ENCODE measurements around the gene GRAMD4.

GRAMD4 gene, protein sequence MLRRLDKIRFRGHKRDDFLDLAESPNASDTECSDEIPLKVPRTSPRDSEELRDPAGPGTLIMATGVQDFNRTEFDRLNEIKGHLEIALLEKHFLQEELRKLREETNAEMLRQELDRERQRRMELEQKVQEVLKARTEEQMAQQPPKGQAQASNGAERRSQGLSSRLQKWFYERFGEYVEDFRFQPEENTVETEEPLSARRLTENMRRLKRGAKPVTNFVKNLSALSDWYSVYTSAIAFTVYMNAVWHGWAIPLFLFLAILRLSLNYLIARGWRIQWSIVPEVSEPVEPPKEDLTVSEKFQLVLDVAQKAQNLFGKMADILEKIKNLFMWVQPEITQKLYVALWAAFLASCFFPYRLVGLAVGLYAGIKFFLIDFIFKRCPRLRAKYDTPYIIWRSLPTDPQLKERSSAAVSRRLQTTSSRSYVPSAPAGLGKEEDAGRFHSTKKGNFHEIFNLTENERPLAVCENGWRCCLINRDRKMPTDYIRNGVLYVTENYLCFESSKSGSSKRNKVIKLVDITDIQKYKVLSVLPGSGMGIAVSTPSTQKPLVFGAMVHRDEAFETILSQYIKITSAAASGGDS

DNA sequence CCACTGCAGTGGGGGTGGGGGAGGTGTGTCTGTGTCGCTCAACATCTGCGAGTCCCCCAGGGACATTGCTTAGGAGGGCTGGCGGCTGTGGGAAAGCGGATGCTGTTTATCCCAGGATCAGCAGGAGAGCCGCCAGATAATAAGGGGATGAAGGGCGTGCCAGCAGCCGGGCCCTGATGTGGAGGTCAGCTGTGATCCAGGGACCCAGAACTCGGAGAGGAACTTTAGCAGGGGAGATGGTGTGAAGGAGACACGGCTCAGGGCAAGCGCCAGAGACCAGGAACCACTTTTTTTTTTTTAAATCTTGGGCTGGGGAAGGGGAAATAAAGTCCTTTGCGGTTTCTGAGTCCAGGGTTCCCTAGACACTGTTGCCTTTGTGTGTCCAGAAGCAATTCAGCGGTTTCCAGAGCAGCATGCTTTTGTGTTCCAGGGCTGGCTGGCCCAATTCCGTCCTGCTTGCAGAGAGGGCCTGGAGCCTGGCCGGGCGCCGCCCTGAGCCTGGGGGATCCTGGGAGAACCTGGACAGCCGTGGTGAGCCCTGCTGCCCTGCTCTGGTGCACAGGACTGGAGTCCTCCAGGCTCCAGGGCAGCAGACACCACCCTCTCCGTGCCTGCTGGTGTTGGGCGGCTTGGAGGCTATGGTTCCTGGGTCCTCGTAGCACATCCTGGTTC lies at the start of gene GRAMD4:
TSS of gene GRAMD4 (plus strand) at position 557 of the 672 bp plus-strand sequence. CDS start 6,414 bp downstream, outside the sequence.
- peak within 1 kb of the TSS; percentile 86 to 100 (median 96) for H3K4me2 ChIP-seq
- peaks cover 0 to 5% (median 0%) of the 10 kb centered on the region in 11 experiments; a peak in 5 of 22 replicates for H3K9me3 ChIP-seq (replicated peaks in 1 of 11)
- H3K36me3 ChIP-seq = no peaks in the 10 kb centered on the region
- H3K9ac ChIP-seq = peak within 1 kb of the TSS; percentile 43 to 85 (median 79); a peak in 19 of 22 replicates
- H3K4me1 ChIP-seq = peaks cover 79 to 81% (median 81%) of the 10 kb centered on the region in 10 experiments
- peaks cover 0 to 28% (median 0%) of the 10 kb centered on the region in 11 experiments; a peak in 8 of 22 replicates for H3K27me3 ChIP-seq
- peak within 1 kb of the TSS in 9 of 10 experiments; percentile 28 to 59 (median 54); a peak in 14 of 20 replicates for H3K4me3 ChIP-seq
- TF ChIP-seq Cebpa-rat (IDR thresholded peaks at IDR 0.05) = no peak
- H4K20me1 ChIP-seq = peaks cover 0 to 65% (median 23%) of the 10 kb centered on the region in 11 experiments; a peak in 12 of 22 replicates
- H3K27ac ChIP-seq = peak within 1 kb of the TSS in 9 of 11 experiments; percentile 49 to 94 (median 86); a peak in 19 of 22 replicates

DNA sequence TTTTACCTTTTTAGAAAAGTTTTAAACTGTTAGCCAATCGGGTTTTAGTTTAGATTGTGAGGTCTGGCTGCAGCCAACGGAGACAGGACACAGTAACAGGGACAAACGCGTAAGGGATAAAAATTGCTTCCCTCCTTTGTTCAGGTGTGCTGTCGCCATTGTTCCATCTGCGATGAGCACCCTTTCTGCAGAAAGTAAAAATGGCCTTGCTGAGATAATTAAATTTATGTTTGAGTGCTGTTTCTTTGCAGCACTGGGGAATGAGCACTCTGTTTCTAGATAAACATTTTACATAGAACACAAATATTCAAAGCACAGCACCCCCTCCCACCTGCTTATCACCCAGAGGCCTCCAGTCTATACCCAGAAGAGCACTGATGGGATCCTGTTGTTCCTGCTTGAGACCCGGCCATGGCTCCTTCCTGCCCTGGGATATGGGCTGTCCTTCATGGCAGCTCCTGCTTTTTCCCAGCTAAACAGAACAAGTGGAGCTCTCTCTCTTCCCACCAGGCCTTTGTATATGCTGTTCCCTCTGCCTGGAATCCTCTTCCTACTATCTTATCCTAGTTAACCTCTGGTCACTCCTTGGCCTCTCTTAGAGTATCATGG lies 48.4 kb upstream of the GRAMD4 start:
- TF ChIP-seq Cebpa-rat (IDR thresholded peaks at IDR 0.05) = no peak
- Histone ChIP-seq H3K9me3 (replicated peaks in 1 of 11) (peaks cover 18 to 31% (median 26%) of the 10 kb centered on the region in 11 experiments), H4K20me1 (0 out of 22 replicates have a peak, but pooled peaks cover 0 to 6% (median 0%) of the 10 kb centered on the region in 11 experiments), H3K4me2 (no peak overlapping the region), H3K27ac (no peak overlapping the region), H3K4me1 (peaks cover 19 to 56% (median 42%) of the 10 kb centered on the region in 10 experiments), H3K9ac (no peak overlapping the region), H3K27me3 (no peaks in the 10 kb centered on the region), H3K36me3 (0 out of 22 replicates have a peak, but pooled peaks cover 0 to 4% (median 0%) of the 10 kb centered on the region in 11 experiments), H3K4me3 (no peak overlapping the region)

GRCh38 chr22:46572911-46573780 lies 47.0 kb upstream of the GRAMD4 start:
- H3K9ac ChIP-seq = no peak overlapping the region
- H3K4me2 ChIP-seq = peak overlapping the region in 6 of 11 experiments; percentile 1 to 99 (median 27); a peak in 7 of 22 replicates
- no peak for TF ChIP-seq Cebpa-rat (IDR thresholded peaks at IDR 0.05)
- H3K27ac ChIP-seq = no peak overlapping the region
- H4K20me1 ChIP-seq = peaks cover 0 to 11% (median 1%) of the 10 kb centered on the region in 11 experiments; a peak in 12 of 22 replicates
- no peaks in the 10 kb centered on the region for H3K27me3 ChIP-seq
- H3K9me3 ChIP-seq (replicated peaks in 1 of 11) = peaks cover 18 to 31% (median 26%) of the 10 kb centered on the region in 11 experiments
- H3K4me3 ChIP-seq = no peak overlapping the region
- H3K4me1 ChIP-seq = peaks cover 24 to 57% (median 45%) of the 10 kb centered on the region in 10 experiments
- 0 out of 22 replicates have a peak, but pooled peaks cover 0 to 4% (median 0%) of the 10 kb centered on the region in 11 experiments for H3K36me3 ChIP-seq

- Histone ChIP-seq H3K9me3 (replicated peaks in 1 of 11) (peaks cover 18 to 31% (median 26%) of the 10 kb centered on the region in 11 experiments), H3K4me2 (peak overlapping the region in 6 of 11 experiments; percentile 1 to 99 (median 27); a peak in 9 of 22 replicates), H3K4me3 (no peak overlapping the region), H3K4me1 (peaks cover 32 to 57% (median 49%) of the 10 kb centered on the region in 10 experiments), H3K27me3 (peaks cover 0 to 5% (median 0%) of the 10 kb centered on the region in 11 experiments; a peak in 1 of 22 replicates), H4K20me1 (peaks cover 5 to 14% (median 9%) of the 10 kb centered on the region in 11 experiments; a peak in 16 of 22 replicates), H3K36me3 (0 out of 22 replicates have a peak, but pooled peaks cover 0 to 4% (median 0%) of the 10 kb centered on the region in 11 experiments), H3K9ac (no peak overlapping the region), H3K27ac (no peak overlapping the region)
- no peak for TF ChIP-seq Cebpa-rat (IDR thresholded peaks at IDR 0.05)
Observed at GRCh38 chr22:46573781-46574437, 46.3 kb upstream of the GRAMD4 start.

DNA sequence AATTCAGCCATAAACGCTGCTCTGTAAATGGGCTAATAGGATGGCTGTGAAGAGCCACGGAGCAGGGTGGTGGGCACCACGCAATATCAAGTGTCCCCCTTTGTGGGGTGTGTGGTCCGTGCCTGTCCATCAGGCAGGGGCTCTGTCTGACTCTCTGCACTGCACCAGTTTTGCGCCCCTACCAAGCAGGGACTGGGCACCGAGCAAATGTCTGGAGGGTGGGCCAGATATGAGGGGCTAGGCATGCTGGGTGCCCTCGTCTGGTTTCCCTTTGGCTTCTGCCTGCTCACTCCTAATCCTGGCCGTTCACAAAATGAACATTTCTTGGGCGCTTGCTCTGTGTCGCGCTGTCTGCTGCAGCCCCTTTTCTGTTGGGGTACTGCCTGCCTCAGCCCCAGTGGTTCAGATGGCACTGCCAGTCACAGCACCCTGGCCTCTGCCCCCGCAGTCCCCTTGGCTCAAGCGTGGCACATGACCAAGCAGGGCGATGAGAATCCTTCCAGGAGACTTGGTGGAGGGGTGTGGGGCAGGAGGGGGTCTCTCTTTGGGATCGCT lies 45.7 kb upstream of the GRAMD4 start:
- Histone ChIP-seq H3K27ac (no peak overlapping the region), H3K27me3 (peaks cover 0 to 9% (median 0%) of the 10 kb centered on the region in 11 experiments; a peak in 1 of 22 replicates), H4K20me1 (peaks cover 10 to 19% (median 15%) of the 10 kb centered on the region in 11 experiments; a peak in 18 of 22 replicates), H3K9ac (no peak overlapping the region), H3K4me3 (no peak overlapping the region), H3K4me1 (peaks cover 38 to 59% (median 54%) of the 10 kb centered on the region in 10 experiments), H3K4me2 (peak overlapping the region in 4 of 11 experiments; percentile 10 to 99 (median 46); a peak in 8 of 22 replicates), H3K36me3 (0 out of 22 replicates have a peak, but pooled peaks cover 0 to 4% (median 0%) of the 10 kb centered on the region in 11 experiments), H3K9me3 (replicated peaks in 1 of 11) (peaks cover 18 to 31% (median 26%) of the 10 kb centered on the region in 11 experiments)
- no peak for TF ChIP-seq Cebpa-rat (IDR thresholded peaks at IDR 0.05)

DNA sequence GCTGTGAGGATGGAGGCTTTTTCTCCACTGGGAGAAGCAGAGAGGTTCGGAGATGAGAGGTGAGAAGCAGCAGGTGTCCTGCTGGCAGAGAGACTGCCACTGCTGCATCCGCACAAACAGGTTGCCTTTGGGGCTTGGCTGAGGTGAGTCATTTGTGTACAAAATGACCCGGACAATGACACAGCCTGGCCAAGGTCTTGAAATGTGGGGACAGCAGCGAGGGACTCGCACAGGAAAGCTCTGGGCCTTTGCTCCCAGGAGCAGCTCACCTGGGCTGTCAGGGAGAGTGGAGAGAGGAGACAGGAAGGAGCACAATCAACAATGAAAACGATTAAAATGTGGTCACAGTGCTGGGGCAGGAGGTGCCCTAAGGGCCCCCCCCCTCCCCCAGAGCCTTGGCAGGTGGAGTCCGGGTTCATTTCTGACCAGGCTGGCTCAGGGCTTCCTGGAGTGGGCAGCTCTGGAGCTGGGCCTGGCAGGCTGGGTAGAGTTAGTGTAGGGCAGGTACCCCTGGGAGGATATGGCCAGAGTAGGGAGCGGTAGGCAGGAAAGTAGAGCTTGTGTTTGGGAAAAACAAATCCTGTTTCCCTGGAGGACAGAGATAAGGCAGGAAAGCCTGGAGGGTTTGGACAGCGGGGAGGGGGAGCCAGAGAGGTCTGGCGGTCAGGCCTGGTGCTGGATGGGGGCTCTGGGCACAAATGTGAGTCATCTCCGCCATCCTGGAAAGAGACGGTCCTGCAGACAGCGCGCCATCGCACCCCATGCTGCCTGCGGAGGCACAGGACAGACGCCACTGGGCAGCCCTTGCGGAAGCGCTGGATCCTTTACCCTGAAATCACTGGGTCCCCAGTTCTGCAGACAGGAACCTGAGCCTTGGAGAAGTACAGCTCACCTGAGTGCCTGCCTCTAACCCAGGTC lies 44.9 kb upstream of the GRAMD4 start:
- H3K9me3 ChIP-seq (replicated peaks in 1 of 11) = peaks cover 18 to 29% (median 26%) of the 10 kb centered on the region in 11 experiments
- 0 out of 22 replicates have a peak, but pooled peaks cover 0 to 4% (median 0%) of the 10 kb centered on the region in 11 experiments for H3K36me3 ChIP-seq
- peak overlapping the region; percentile 85 to 100 (median 97); a peak in 21 of 22 replicates for H3K4me2 ChIP-seq
- no peak overlapping the region for H3K4me3 ChIP-seq
- H3K4me1 ChIP-seq = peaks cover 45 to 66% (median 62%) of the 10 kb centered on the region in 10 experiments
- no peak for TF ChIP-seq Cebpa-rat (IDR thresholded peaks at IDR 0.05)
- H4K20me1 ChIP-seq = peaks cover 17 to 27% (median 22%) of the 10 kb centered on the region in 11 experiments; a peak in 19 of 22 replicates
- H3K9ac ChIP-seq = peak overlapping the region in 4 of 11 experiments; percentile 84 to 95 (median 88); a peak in 3 of 22 replicates
- H3K27ac ChIP-seq = no peak overlapping the region
- peaks cover 0 to 9% (median 0%) of the 10 kb centered on the region in 11 experiments; a peak in 3 of 22 replicates for H3K27me3 ChIP-seq

Data from BLaER1 treated with 17β-estradiol and CSF1 and Interleukin-3, amounts not matched to agents 10 nM and 100 nM (cell line).